ENCODE data around the gene PCDHGC3. TPM values are rescaled to one million over a fixed set of nuclear protein-coding genes. Genes with fewer than 3 reads are reported as not detected.

The PCDHGC3 gene
- total and polyA plus RNA-seq, 9 of the 15 experiments (the other 6 are each of a cell fraction or from before 2014, with no cell fraction given) = 0.07 TPM; not detected in 8

- TF ChIP-seq CXXC5 (CRISPR knock-in tag; IDR thresholded peaks at IDR 0.05) (no peak), ZNF512 (tag; IDR thresholded peaks at IDR 0.05) (no peak), USF2 (CRISPR knock-in tag; IDR thresholded peaks at IDR 0.05) (no peak), MYC (IDR thresholded peaks at IDR 0.05; ENCODE audit: low read depth, low read length) (no peak), MYC (CRISPR knock-in tag; IDR thresholded peaks at IDR 0.05; ENCODE audit: borderline replicate concordance, low read depth) (no peak), ZNF511 (CRISPR knock-in tag; IDR thresholded peaks at IDR 0.05) (no peak), TSC22D4 (tag; IDR thresholded peaks at IDR 0.05) (no peak), ZBTB40 (IDR thresholded peaks at IDR 0.05) (no peak), ZBTB40 (CRISPR knock-in tag; IDR thresholded peaks at IDR 0.05) (no peak), NFYB (IDR thresholded peaks at IDR 0.05; ENCODE audit: extremely low read depth, insufficient read length) (no peak), ARID2 (IDR thresholded peaks at IDR 0.05) (no peak), ZNF134 (CRISPR knock-in tag; conservative IDR thresholded peaks at IDR 0.05) (no peak)
- TF ChIP-seq, protein P1, sequence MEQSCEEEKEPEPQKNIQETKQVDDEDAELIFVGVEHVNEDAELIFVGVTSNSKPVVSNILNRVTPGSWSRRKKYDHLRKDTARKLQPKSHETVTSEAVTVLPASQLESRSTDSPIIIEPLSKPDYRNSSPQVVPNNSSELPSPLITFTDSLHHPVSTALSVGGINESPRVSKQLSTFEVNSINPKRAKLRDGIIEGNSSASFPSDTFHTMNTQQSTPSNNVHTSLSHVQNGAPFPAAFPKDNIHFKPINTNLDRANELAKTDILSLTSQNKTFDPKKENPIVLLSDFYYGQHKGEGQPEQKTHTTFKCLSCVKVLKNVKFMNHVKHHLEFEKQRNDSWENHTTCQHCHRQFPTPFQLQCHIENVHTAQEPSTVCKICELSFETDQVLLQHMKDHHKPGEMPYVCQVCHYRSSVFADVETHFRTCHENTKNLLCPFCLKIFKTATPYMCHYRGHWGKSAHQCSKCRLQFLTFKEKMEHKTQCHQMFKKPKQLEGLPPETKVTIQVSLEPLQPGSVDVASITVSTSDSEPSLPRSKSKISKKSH (CRISPR knock-in tag; IDR thresholded peaks at IDR 0.05) = no peak
- TF ChIP-seq, protein P2, sequence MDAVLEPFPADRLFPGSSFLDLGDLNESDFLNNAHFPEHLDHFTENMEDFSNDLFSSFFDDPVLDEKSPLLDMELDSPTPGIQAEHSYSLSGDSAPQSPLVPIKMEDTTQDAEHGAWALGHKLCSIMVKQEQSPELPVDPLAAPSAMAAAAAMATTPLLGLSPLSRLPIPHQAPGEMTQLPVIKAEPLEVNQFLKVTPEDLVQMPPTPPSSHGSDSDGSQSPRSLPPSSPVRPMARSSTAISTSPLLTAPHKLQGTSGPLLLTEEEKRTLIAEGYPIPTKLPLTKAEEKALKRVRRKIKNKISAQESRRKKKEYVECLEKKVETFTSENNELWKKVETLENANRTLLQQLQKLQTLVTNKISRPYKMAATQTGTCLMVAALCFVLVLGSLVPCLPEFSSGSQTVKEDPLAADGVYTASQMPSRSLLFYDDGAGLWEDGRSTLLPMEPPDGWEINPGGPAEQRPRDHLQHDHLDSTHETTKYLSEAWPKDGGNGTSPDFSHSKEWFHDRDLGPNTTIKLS (IDR thresholded peaks at IDR 0.05; ENCODE audit: borderline replicate concordance, low read depth) = no peak
Observed at GRCh38 chr5:141516672-141517025, 40.9 kb downstream of the PCDHGC3 start (continued).
